ENCODE results near the gene MAN2B2. TPM values are rescaled to one million over a fixed set of nuclear protein-coding genes. Genes with fewer than 3 reads are reported as not detected.

The MAN2B2 gene
- total RNA-seq, 1 experiment from 2014 or later, result 5.8 TPM

GRCh38 chr4:6568148-6568547, 6.8 kb upstream of the MAN2B2 start:
- no peak for DNase-seq (ENCODE audit: low read depth)

GRCh38 chr4:6568689-6569332, 6.2 kb upstream of the MAN2B2 start:
- DNase-seq (ENCODE audit: low read depth), result peak; percentile 80

- DNase-seq (ENCODE audit: low read depth), result no peak
Observed at GRCh38 chr4:6571608-6572007, 3.4 kb upstream of the MAN2B2 start.

GRCh38 chr4:6573551-6573950, 1.4 kb upstream of the MAN2B2 start:
- DNase-seq (ENCODE audit: low read depth), result no peak

- no peak for DNase-seq (ENCODE audit: low read depth)
Observed at GRCh38 chr4:6573986-6574746, 823 bp upstream of the MAN2B2 start.

- DNase-seq (ENCODE audit: low read depth), result no peak
Observed at GRCh38 chr4:6575503-6576240, 683 bp downstream of the MAN2B2 start.

GRCh38 chr4:6576512-6576911, 1.5 kb downstream of the MAN2B2 start:
- no peak for DNase-seq (ENCODE audit: low read depth)

GRCh38 chr4:6576932-6577331, 1.9 kb downstream of the MAN2B2 start:
- DNase-seq (ENCODE audit: low read depth), result no peak

GRCh38 chr4:6577409-6577808, 2.4 kb downstream of the MAN2B2 start:
- no peak for DNase-seq (ENCODE audit: low read depth)

GRCh38 chr4:6578221-6578620, 3.2 kb downstream of the MAN2B2 start:
- no peak for DNase-seq (ENCODE audit: low read depth)

GRCh38 chr4:6580353-6580752, 5.4 kb downstream of the MAN2B2 start:
- no peak for DNase-seq (ENCODE audit: low read depth)

GRCh38 chr4:6581566-6582121, 6.7 kb downstream of the MAN2B2 start:
- no peak for DNase-seq (ENCODE audit: low read depth)

- DNase-seq (ENCODE audit: low read depth), result peak; percentile 35
Observed at GRCh38 chr4:6582889-6583490, 8.0 kb downstream of the MAN2B2 start.

GRCh38 chr4:6584865-6585264, 9.9 kb downstream of the MAN2B2 start:
- no peak for DNase-seq (ENCODE audit: low read depth)

GRCh38 chr4:6586715-6587325, 11.8 kb downstream of the MAN2B2 start:
- DNase-seq (ENCODE audit: low read depth), result no peak

- no peak for DNase-seq (ENCODE audit: low read depth)
Observed at GRCh38 chr4:6589444-6589843, 14.5 kb downstream of the MAN2B2 start.

GRCh38 chr4:6591313-6591712, 16.3 kb downstream of the MAN2B2 start:
- no peak for DNase-seq (ENCODE audit: low read depth)

- no peak for DNase-seq (ENCODE audit: low read depth)
Observed at GRCh38 chr4:6591781-6592180, 16.8 kb downstream of the MAN2B2 start.

GRCh38 chr4:6592804-6593563, 18.0 kb downstream of the MAN2B2 start:
- no peak for DNase-seq (ENCODE audit: low read depth)

- DNase-seq (ENCODE audit: low read depth), result no peak
Observed at GRCh38 chr4:6594341-6594740, 19.4 kb downstream of the MAN2B2 start.

GRCh38 chr4:6594826-6595355, 19.9 kb downstream of the MAN2B2 start:
- no peak for DNase-seq (ENCODE audit: low read depth)
